ENCODE measurements around the gene FAM111B.
A peak's percentile ranks its signal among the peaks of the same experiment; 100 is the strongest.
"Not testable (repeated sequence)": the region's sequence is repeated elsewhere in the genome, so short reads cannot be mapped to it uniquely, and the experiment has no call there.

FAM111B gene, protein sequence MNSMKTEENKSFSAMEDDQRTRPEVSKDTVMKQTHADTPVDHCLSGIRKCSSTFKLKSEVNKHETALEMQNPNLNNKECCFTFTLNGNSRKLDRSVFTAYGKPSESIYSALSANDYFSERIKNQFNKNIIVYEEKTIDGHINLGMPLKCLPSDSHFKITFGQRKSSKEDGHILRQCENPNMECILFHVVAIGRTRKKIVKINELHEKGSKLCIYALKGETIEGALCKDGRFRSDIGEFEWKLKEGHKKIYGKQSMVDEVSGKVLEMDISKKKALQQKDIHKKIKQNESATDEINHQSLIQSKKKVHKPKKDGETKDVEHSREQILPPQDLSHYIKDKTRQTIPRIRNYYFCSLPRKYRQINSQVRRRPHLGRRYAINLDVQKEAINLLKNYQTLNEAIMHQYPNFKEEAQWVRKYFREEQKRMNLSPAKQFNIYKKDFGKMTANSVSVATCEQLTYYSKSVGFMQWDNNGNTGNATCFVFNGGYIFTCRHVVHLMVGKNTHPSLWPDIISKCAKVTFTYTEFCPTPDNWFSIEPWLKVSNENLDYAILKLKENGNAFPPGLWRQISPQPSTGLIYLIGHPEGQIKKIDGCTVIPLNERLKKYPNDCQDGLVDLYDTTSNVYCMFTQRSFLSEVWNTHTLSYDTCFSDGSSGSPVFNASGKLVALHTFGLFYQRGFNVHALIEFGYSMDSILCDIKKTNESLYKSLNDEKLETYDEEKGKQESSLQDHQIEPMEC

GRCh38 chr11:59106363-59107336 is at the start of gene FAM111B:
TSS of gene FAM111B (plus strand) at chr11:59107237. CDS start at chr11:59109626, 2,389 bp downstream.
- peak; percentile 49 to 66 (median 56) for DNase-seq (ENCODE audit: low read depth in 3 of 3)

DNA sequence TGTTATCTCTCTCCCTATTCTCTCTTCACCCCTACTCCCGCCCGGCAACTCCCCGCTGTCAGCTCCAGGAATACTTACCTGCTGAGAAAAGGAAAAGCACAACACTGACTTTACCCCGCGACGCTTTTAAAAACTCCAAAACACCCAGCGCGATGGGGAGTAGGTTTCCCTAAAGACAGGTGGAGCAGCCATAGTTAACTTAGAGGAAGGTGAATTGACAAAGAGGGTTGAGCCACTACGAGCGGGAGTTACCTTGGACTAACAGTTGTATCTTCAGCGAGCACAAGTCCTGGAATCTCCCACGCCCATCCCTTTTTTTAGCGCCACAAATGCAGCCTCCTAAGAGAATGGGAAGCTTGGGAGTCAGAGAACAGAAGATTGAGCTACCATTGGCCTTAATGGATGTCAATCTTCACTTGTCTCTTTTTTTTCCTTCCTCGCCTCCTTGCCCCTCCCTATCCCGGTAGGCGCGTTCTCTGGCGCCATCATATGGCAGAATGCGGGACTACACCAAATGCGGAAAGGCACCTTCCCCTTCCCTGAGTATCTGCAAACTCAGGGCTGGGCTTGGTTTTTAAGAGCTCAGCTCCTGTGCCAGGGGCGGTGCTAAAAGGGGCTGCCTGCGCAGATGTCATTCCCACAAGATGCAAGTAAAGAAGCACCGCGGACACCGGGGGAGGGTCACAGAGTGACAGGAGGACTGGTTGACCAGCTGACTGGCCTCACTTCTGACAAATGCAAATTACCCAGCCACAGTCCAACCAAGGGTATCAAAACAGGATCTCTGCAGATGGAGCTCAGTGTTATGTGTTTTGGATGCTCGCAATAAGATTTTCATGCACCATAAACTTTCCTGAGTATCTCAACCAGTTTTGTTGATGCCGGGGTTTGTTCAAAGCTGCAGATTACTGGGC is 48.7 kb upstream of the FAM111B start:
- peak; percentile 69 to 83 (median 80) for DNase-seq (ENCODE audit: low read depth in 3 of 3)

DNA sequence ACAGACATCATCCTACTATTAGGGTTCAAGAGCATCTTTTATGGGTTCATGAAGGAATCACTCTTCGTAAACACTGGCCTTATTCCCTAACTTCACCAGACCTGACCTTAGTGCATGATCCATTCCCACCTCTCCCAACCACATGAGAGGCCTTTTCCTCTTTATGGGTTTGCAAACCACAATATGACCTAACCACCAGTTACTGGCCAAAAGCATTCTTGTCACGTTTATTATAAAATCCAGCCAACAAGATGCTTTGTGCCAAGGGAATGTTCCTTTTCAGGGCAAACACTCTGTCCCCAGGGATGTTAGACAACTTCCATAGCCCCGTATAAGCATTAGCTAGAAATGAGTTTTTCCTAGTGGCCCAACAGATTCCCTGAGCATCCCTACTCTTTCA is 46.9 kb upstream of the FAM111B start:
- not testable (repeated sequence) for DNase-seq (ENCODE audit: low read depth in 3 of 3)

DNA sequence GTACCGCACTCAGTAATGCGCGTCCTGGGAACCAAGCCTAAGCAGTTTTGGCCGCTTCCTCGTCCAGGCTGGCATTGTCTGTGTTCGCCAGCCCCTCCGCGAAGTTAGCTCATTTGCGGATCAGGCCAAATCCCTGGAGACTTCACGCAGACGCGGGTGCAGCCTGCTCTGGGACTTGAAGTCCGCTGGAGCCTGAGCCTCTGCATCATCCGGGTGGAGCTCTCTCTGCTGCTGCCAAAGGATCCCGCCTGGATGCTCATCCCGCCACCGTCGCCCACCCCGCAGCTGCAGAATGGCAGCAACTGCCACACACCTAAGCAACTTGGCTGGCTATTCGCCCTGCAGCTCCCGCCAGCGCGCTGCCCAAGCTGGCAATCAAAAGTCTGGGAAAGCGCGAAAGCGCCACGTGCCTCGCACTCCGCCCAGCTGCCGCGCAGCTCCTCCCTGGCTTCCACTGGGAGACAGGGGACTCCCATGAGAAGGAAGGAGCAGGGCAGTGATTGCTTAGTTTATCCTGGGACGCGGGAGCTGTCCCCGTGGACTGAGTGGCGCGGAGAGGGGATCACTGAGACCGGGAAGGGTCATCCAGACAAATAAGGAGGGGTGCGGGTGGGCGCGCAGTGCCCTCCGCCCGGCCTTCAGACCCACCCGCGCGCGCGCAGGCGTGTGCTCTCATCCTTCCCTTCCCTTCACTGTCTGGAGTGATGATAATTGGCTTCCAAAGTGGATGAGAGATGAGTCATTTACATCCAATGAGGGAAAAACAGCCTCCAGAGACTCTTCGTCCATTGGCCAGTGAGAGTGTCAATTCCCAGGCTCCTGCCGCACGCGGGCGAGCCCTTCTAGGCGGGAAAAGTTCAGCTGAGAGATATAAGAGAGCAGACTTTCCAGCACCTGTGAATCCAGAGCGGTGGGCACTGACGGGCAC is 44.2 kb upstream of the FAM111B start:
- DNase-seq (ENCODE audit: low read depth in 3 of 3), result no peak

DNA sequence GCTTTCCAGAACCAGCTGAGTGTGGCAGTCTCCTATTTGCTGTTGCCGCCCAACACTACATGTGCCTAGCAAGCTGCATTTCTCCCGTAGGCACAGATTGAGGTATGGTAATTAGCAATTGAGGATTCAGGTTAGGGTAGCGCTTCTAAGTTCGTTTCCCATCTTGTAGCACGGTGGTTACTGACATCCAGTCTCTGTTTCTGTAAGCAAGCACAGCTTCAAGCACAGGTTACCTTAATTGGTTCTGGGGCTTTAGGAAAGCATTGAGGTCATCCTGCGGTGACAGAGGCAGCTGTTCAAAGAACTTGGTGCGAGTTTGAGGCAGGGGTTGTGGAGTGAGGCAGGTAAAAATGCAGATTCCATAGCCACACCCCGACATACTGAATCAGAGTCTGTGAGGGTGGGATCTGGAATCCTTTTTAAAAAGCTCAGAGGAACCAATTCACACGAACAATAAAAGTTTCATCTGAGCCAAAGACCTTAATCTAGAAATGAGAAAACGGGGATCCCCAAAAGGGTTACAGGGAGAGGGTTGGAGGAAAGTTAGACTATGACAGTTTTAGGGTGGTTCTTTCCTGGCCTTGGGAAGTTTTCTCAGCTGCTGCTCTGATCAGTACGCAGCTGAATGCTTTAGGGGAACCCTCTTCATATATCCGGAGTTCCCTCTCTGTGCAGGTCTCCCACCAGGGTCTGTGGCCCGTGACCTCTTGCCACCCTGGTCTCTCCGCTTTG is 42.9 kb upstream of the FAM111B start:
- DNase-seq (ENCODE audit: low read depth in 3 of 3), result not testable (repeated sequence)

DNA sequence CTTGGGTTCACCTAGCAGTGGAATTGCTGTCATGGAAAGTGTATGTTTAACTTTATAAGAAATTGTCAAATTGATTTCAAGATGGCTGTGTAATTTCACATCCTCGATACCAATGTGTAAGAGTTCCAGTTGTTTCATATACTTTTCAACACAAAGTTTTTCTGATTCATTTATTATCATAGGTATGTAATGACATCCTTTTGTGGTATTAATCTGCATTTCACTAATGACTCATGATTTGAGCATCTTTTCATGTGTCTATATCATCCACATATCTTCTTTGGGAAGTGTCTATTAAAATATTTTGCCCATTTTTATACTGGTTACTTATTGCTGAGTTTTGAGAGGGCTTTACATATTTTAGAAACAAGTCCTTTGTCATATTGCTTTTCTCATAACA is 38.0 kb upstream of the FAM111B start:
- no peak for DNase-seq (ENCODE audit: low read depth in 3 of 3)

DNA sequence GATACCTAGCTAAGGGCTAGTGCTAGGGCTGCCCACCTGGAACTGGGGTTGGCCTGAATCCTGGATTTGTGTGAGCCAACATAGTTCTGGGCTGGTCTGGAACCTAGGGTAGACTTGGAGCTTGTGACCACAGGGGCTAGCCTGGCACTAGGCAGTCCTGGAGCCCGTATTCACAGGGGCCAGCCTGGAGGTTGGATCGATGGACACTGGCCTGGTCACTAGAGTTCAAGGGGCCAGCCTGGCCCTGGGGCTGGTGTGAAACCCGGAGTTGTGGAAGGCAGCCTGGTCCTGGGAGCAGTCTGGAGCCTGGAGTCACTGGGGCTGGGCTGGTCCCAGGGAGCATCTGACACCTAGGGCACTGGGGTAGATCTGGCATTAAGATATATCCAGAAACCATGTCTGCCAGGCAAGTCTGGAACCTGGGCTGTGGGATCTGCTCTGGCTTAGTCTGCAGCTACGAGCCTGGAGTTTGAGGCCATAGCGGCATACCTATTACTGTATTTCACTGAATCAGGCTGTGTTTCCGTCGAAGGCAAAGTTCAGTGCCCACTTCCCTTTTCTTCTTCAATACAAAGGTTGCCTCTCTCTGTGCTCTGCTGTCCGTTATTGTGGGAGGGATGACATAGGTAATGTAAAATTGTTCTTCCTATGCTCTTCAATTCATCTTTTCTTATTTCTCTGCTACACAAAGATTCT is 30.0 kb upstream of the FAM111B start:
- no peak for DNase-seq (ENCODE audit: low read depth in 3 of 3)

GRCh38 chr11:59078435-59078834 is 28.6 kb upstream of the FAM111B start:
- no peak for DNase-seq (ENCODE audit: low read depth in 3 of 3)

GRCh38 chr11:59079086-59079485 is 28.0 kb upstream of the FAM111B start:
- no peak for DNase-seq (ENCODE audit: low read depth in 3 of 3)

DNA sequence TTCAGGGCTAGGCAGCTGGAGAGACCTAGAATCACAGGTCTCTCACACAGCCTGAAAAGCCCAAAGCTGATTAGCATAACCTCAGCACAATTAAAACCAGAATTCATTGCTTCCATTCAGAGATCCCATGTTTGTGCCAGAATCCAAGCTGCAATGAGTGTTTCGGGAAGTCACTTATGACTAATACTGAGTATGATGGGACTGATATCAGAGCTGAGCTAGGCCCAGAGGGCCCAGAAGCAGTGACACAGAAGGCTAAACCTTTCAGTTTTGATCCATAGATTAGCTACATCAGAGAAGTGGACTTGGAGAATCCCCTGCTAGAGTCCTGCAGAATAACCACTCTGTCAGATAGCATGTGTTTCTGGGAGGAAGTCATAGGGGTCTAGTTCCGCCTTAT is 26.6 kb upstream of the FAM111B start:
- not testable (repeated sequence) for DNase-seq (ENCODE audit: low read depth in 3 of 3)

GRCh38 chr11:59081430-59082020 is 25.5 kb upstream of the FAM111B start:
- not testable (repeated sequence) for DNase-seq (ENCODE audit: low read depth in 3 of 3)

DNA sequence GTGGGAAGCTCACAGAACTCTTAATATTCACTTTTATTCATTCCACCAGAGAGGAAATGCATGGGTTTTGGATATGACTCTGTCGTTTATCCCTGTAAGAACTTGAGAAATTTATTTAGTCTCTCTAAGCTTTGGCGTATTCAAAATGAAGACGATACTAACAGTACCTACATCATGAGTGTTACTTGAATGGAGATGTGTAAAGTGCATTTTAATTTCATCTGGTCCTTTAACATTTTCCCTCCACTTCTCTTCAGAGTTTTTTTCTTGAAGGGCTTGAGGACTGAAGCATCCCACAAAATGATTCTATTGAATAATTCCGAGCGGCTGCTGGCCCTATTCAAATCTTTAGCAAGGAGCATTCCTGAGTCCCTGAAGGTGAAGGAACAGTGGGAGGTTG is 21.0 kb upstream of the FAM111B start, which contains the start of gene GLYATL1B:
Gene GLYATL1B (plus strand): TSS at position 301 of the 400 bp plus-strand sequence. CDS start 0 bp downstream, at position 301.
- DNase-seq (ENCODE audit: low read depth in 3 of 3), result not testable (repeated sequence)

- no peak for DNase-seq (ENCODE audit: low read depth in 3 of 3)
These were observed 18.9 kb upstream of the FAM111B start for GRCh38 chr11:59088162-59088561.

DNA sequence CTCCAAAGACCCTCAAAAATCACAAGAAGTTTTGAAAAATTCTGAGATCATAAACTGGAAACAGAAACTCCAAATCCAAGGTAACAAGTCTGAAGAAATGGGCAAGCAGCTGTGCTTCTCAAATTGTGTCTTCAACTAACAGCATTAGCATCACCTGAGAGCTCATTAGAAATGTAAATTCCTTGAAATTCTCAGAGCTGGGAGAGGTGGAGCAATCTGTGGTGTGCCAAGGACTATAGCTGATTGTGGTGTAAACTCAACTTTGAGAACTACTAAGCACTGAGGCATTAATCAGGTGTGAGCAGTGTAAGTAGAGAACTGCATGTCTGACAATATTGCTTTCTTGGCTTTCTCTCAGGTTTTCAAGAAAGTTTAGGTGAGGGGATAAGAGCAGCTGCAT is 13.5 kb upstream of the FAM111B start:
- DNase-seq (ENCODE audit: low read depth in 3 of 3), result not testable (repeated sequence)

DNA sequence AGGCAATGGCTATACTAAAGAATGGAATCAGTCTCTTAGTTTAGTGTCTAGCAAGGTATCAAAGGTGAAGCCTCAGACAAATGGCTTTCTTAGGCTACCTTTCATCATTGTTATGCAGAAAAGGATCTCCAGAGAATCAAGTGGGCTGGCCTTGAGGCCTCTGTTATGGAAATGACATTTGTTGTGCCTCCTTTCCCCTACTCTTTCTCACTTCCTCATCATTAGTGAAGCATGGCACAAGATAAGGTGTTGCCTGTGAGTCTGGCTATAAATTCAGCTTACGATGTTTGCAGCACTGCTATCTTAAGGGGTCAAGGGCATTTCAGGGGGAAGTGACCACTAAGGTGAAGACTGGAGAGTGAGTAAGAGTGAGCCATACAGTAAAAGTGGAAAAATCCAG is 11.8 kb upstream of the FAM111B start:
- not testable (repeated sequence) for DNase-seq (ENCODE audit: low read depth in 3 of 3)

DNA sequence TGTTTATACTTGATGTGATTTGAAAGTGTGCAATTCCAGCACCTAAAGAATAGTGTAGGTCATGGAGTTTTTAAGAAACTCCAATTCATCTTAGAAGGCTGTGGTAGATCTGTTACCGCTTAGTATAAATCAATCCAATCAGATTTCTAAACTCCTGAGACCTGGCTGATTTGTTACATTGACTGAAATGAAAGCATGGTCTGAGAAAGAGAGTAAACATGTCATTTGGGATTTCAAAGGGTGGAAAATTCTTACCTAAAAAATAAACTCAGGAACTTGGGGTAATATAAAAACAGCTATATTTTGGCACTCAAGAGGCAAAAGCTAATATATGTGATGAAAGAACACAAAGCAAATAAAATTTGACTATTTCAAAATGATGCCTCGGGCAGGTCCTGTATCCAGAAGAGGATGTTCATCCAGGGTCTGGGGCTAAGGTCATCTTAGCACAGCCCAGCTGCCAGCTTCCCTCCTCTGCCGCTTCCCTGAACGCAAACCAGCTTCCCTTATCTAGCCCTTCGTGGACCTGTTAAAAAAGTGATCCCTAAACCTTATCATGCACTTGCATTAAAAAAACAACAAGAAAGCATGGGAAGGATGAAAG is 11.0 kb upstream of the FAM111B start:
- DNase-seq (ENCODE audit: low read depth in 3 of 3), result not testable (repeated sequence)

DNA sequence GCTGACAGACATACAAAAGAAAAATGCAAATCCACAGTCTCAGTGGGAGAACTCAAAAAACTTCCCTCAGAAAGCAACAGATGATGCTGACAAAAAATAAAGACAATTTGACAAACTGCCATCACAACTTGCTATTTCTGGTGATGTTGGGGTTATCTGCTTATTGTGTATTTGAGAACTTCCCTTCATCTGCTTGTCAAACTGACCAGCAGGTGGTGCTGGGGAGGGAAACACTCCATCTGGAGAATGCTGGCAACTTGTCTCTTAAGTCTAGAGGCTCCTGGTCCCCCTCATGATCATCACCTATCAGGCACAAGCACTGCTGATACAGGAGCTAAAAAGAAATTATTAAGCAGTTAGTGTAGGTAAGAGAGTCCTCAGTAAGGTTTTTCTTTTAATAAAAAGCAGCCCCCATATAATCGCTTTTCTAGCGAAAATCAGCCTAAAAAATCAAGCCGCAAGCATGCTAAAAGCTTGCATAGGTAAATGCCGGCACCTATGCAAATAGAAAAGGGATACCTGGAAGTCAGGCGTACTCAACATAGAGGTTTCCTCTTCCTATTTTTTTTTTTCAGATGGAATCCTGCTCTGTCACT is 9.8 kb upstream of the FAM111B start:
- peak; percentile 37 to 52 (median 40) for DNase-seq (ENCODE audit: low read depth in 3 of 3)
